ENCODE measurements around the gene LRCH1.

Gene LRCH1

GRCh38 chr13:46751811-46752635 lies 199.1 kb downstream of the LRCH1 start:
- H3K4me2 ChIP-seq (ENCODE audit: insufficient read depth, low read length, poor library complexity, severe bottlenecking): no peak overlapping the region
- no peak overlapping the region for H2AK5ac ChIP-seq (ENCODE audit: low read depth, low read length)
- no peaks in the 10 kb centered on the region for H3K27me3 ChIP-seq (ENCODE audit: control insufficient read depth in 3 of 3, insufficient read depth in 3 of 3, low read depth in 1 of 3, low read length in 3 of 3)
- no peak overlapping the region for H2BK15ac ChIP-seq (ENCODE audit: low read length)
- H3K4me3 ChIP-seq (ENCODE audit: low read length in 2 of 2): no peak overlapping the region
- H2BK12ac ChIP-seq (ENCODE audit: low read length): no peak overlapping the region
- no peaks in the 10 kb centered on the region for H3K79me1 ChIP-seq (ENCODE audit: low read depth, low read length)
- no peak overlapping the region for H3K9ac ChIP-seq (ENCODE audit: low read depth, low read length, poor library complexity)
- no peak overlapping the region for H3K27ac ChIP-seq (replicated peaks; ENCODE audit: low read length)
- no peak overlapping the region for H4K8ac ChIP-seq (ENCODE audit: low read depth, low read length)
- H3K9me3 ChIP-seq (replicated peaks in 1 of 2; ENCODE audit: control insufficient read depth in 2 of 2, insufficient read depth in 1 of 2, low read depth in 1 of 2, low read length in 2 of 2): no peaks in the 10 kb centered on the region
- DNase-seq (ENCODE audit: low spot score): no peak
- no peak overlapping the region for H2AFZ ChIP-seq (ENCODE audit: low read length)
- no peak overlapping the region for H4K91ac ChIP-seq (ENCODE audit: low read depth, low read length, poor library complexity)
- H3K36me3 ChIP-seq (replicated peaks in 1 of 2; ENCODE audit: control insufficient read depth in 2 of 2, insufficient read depth in 2 of 2, low read length in 2 of 2): peaks cover 0 to 49% of the 10 kb centered on the region in 2 donors
- no CpG with 5 or more reads among the region's 7 CpGs for WGBS, 2 donors (ENCODE audit: extremely low coverage in 2 of 2, insufficient read length in 2 of 2, insufficient replicate concordance in 1 of 2)
- H2BK5ac ChIP-seq (ENCODE audit: low read length): no peak overlapping the region
- no peak overlapping the region for H2BK120ac ChIP-seq (ENCODE audit: low read depth, low read length)
- H3K23ac ChIP-seq (ENCODE audit: low read depth, low read length, poor library complexity): no peak overlapping the region
- no peak overlapping the region for H3K18ac ChIP-seq (ENCODE audit: low read length)
- H3K4me1 ChIP-seq (ENCODE audit: control insufficient read depth in 2 of 2, insufficient read depth in 1 of 2, low read depth in 1 of 2, low read length in 2 of 2): no peaks in the 10 kb centered on the region
- no peak overlapping the region for H3K14ac ChIP-seq (ENCODE audit: low read length)
- H3K4ac ChIP-seq (ENCODE audit: low read length): no peak overlapping the region

DNA sequence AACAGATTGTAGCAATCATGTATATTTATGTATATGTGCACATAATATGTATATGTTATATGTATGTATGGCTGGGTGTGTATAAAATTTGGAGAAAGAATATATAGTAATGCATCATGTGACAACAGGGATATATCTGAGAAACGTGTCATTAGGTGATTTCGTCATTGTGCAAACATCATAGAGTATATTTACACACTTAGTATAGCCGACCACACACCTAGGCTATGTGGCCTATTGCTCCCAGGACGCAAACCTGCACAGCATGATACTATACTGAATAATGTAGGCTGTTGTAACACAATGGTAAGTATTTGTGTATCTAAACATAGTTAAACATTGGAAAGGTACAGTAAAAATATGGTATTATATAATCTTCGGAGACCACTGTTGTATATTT lies 200.2 kb downstream of the LRCH1 start:
- H3K36me3 ChIP-seq (replicated peaks in 1 of 2; ENCODE audit: control insufficient read depth in 2 of 2, insufficient read depth in 2 of 2, low read length in 2 of 2): peaks cover 0 to 40% of the 10 kb centered on the region in 2 donors
- H4K8ac ChIP-seq (ENCODE audit: low read depth, low read length): no peak overlapping the region
- no peak overlapping the region for H2BK120ac ChIP-seq (ENCODE audit: low read depth, low read length)
- H3K79me1 ChIP-seq (ENCODE audit: low read depth, low read length): no peaks in the 10 kb centered on the region
- H3K14ac ChIP-seq (ENCODE audit: low read length): no peak overlapping the region
- WGBS, 2 donors (ENCODE audit: extremely low coverage in 2 of 2, insufficient read length in 2 of 2, insufficient replicate concordance in 1 of 2): no CpG with 5 or more reads among the region's 5 CpGs
- H2AK5ac ChIP-seq (ENCODE audit: low read depth, low read length): no peak overlapping the region
- no peak overlapping the region for H3K23ac ChIP-seq (ENCODE audit: low read depth, low read length, poor library complexity)
- no peaks in the 10 kb centered on the region for H3K4me1 ChIP-seq (ENCODE audit: control insufficient read depth in 2 of 2, insufficient read depth in 1 of 2, low read depth in 1 of 2, low read length in 2 of 2)
- H2BK12ac ChIP-seq (ENCODE audit: low read length): no peak overlapping the region
- no peak overlapping the region for H3K4ac ChIP-seq (ENCODE audit: low read length)
- no peak overlapping the region for H2BK5ac ChIP-seq (ENCODE audit: low read length)
- H3K4me3 ChIP-seq (ENCODE audit: low read length in 2 of 2): no peak overlapping the region
- H2BK15ac ChIP-seq (ENCODE audit: low read length): no peak overlapping the region
- H2AFZ ChIP-seq (ENCODE audit: low read length): no peak overlapping the region
- H3K4me2 ChIP-seq (ENCODE audit: insufficient read depth, low read length, poor library complexity, severe bottlenecking): no peak overlapping the region
- no peak overlapping the region for H3K9ac ChIP-seq (ENCODE audit: low read depth, low read length, poor library complexity)
- H3K9me3 ChIP-seq (replicated peaks in 1 of 2; ENCODE audit: control insufficient read depth in 2 of 2, insufficient read depth in 1 of 2, low read depth in 1 of 2, low read length in 2 of 2): no peaks in the 10 kb centered on the region
- H3K27ac ChIP-seq (replicated peaks; ENCODE audit: low read length): no peak overlapping the region
- H3K18ac ChIP-seq (ENCODE audit: low read length): no peak overlapping the region
- H3K27me3 ChIP-seq (ENCODE audit: control insufficient read depth in 3 of 3, insufficient read depth in 3 of 3, low read depth in 1 of 3, low read length in 3 of 3): no peaks in the 10 kb centered on the region
- DNase-seq (ENCODE audit: low spot score): no peak
- no peak overlapping the region for H4K91ac ChIP-seq (ENCODE audit: low read depth, low read length, poor library complexity)

DNA sequence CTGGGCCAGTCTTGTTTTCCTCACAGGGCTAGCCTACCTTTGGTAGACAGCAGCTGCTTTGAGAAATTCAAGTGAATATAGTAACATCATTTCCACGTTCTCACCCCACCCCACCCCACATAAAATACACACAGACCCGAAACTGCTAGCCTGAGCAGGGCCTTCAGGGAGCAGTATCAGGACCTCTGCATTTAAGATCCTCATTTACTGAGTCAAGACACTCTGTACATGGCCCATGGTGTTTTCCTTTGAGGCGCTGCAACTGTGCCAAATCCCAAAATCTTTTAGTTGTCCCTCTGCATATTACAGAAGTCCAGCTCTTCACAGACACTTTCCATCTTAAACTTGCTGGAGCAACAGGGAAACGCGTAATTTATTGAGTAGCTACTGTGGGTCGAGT lies 200.9 kb downstream of the LRCH1 start:
- no peak overlapping the region for H3K4me2 ChIP-seq (ENCODE audit: insufficient read depth, low read length, poor library complexity, severe bottlenecking)
- H2AK5ac ChIP-seq (ENCODE audit: low read depth, low read length): no peak overlapping the region
- no peak overlapping the region for H3K27ac ChIP-seq (replicated peaks; ENCODE audit: low read length)
- H4K8ac ChIP-seq (ENCODE audit: low read depth, low read length): no peak overlapping the region
- H2BK120ac ChIP-seq (ENCODE audit: low read depth, low read length): no peak overlapping the region
- H2BK12ac ChIP-seq (ENCODE audit: low read length): no peak overlapping the region
- H2BK15ac ChIP-seq (ENCODE audit: low read length): no peak overlapping the region
- H3K79me1 ChIP-seq (ENCODE audit: low read depth, low read length): no peaks in the 10 kb centered on the region
- no peak overlapping the region for H3K23ac ChIP-seq (ENCODE audit: low read depth, low read length, poor library complexity)
- no peak overlapping the region for H4K91ac ChIP-seq (ENCODE audit: low read depth, low read length, poor library complexity)
- no peak overlapping the region for H2AFZ ChIP-seq (ENCODE audit: low read length)
- H3K9ac ChIP-seq (ENCODE audit: low read depth, low read length, poor library complexity): no peak overlapping the region
- no peak for DNase-seq (ENCODE audit: low spot score)
- H3K14ac ChIP-seq (ENCODE audit: low read length): no peak overlapping the region
- no peaks in the 10 kb centered on the region for H3K27me3 ChIP-seq (ENCODE audit: control insufficient read depth in 3 of 3, insufficient read depth in 3 of 3, low read depth in 1 of 3, low read length in 3 of 3)
- no CpG with 5 or more reads among the region's 6 CpGs for WGBS, 2 donors (ENCODE audit: extremely low coverage in 2 of 2, insufficient read length in 2 of 2, insufficient replicate concordance in 1 of 2)
- H3K4ac ChIP-seq (ENCODE audit: low read length): no peak overlapping the region
- H3K18ac ChIP-seq (ENCODE audit: low read length): no peak overlapping the region
- no peak overlapping the region for H3K4me3 ChIP-seq (ENCODE audit: low read length in 2 of 2)
- H3K4me1 ChIP-seq (ENCODE audit: control insufficient read depth in 2 of 2, insufficient read depth in 1 of 2, low read depth in 1 of 2, low read length in 2 of 2): no peaks in the 10 kb centered on the region
- H3K36me3 ChIP-seq (replicated peaks in 1 of 2; ENCODE audit: control insufficient read depth in 2 of 2, insufficient read depth in 2 of 2, low read length in 2 of 2): peaks cover 0 to 32% of the 10 kb centered on the region in 2 donors
- H2BK5ac ChIP-seq (ENCODE audit: low read length): no peak overlapping the region
- H3K9me3 ChIP-seq (replicated peaks in 1 of 2; ENCODE audit: control insufficient read depth in 2 of 2, insufficient read depth in 1 of 2, low read depth in 1 of 2, low read length in 2 of 2): no peaks in the 10 kb centered on the region

GRCh38 chr13:46754812-46755211 lies 201.8 kb downstream of the LRCH1 start:
- H2BK120ac ChIP-seq (ENCODE audit: low read depth, low read length): no peak overlapping the region
- H2BK5ac ChIP-seq (ENCODE audit: low read length): no peak overlapping the region
- H3K36me3 ChIP-seq (replicated peaks in 1 of 2; ENCODE audit: control insufficient read depth in 2 of 2, insufficient read depth in 2 of 2, low read length in 2 of 2): peaks cover 0 to 30% of the 10 kb centered on the region in 2 donors
- H2AFZ ChIP-seq (ENCODE audit: low read length): no peak overlapping the region
- no peak overlapping the region for H3K14ac ChIP-seq (ENCODE audit: low read length)
- no peaks in the 10 kb centered on the region for H3K4me1 ChIP-seq (ENCODE audit: control insufficient read depth in 2 of 2, insufficient read depth in 1 of 2, low read depth in 1 of 2, low read length in 2 of 2)
- H3K27ac ChIP-seq (replicated peaks; ENCODE audit: low read length): no peak overlapping the region
- H3K4ac ChIP-seq (ENCODE audit: low read length): no peak overlapping the region
- H3K9me3 ChIP-seq (replicated peaks in 1 of 2; ENCODE audit: control insufficient read depth in 2 of 2, insufficient read depth in 1 of 2, low read depth in 1 of 2, low read length in 2 of 2): peaks cover 0 to 2% of the 10 kb centered on the region in 2 donors
- no peaks in the 10 kb centered on the region for H3K27me3 ChIP-seq (ENCODE audit: control insufficient read depth in 3 of 3, insufficient read depth in 3 of 3, low read depth in 1 of 3, low read length in 3 of 3)
- DNase-seq (ENCODE audit: low spot score): no peak
- H3K9ac ChIP-seq (ENCODE audit: low read depth, low read length, poor library complexity): no peak overlapping the region
- H3K79me1 ChIP-seq (ENCODE audit: low read depth, low read length): no peaks in the 10 kb centered on the region
- H4K91ac ChIP-seq (ENCODE audit: low read depth, low read length, poor library complexity): no peak overlapping the region
- no peak overlapping the region for H4K8ac ChIP-seq (ENCODE audit: low read depth, low read length)
- H3K18ac ChIP-seq (ENCODE audit: low read length): no peak overlapping the region
- H3K23ac ChIP-seq (ENCODE audit: low read depth, low read length, poor library complexity): no peak overlapping the region
- H2BK15ac ChIP-seq (ENCODE audit: low read length): no peak overlapping the region
- no peak overlapping the region for H3K4me3 ChIP-seq (ENCODE audit: low read length in 2 of 2)
- H2AK5ac ChIP-seq (ENCODE audit: low read depth, low read length): no peak overlapping the region
- no peak overlapping the region for H2BK12ac ChIP-seq (ENCODE audit: low read length)
- H3K4me2 ChIP-seq (ENCODE audit: insufficient read depth, low read length, poor library complexity, severe bottlenecking): no peak overlapping the region

All from neuronal stem cell (in vitro differentiated cells).